GM12878 (cell line): Measurements from ENCODE around the gene CCL4.

Source experiments
- BRCA1 ChIP-seq: IDR thresholded peaks from 2 replicates; pipeline ENCODE4 v1.6.1; 2011; ENCODE audit warnings: low read depth, low read length, improper control_type of control experiment
- CTCF ChIP-seq, 3 experiments: IDR thresholded peaks in 2 of 3; conservative IDR thresholded peaks in 1 of 3; 2 replicates each; pipeline ENCODE4 v1.5.1; 2011; ENCODE audit warnings: low read depth in 3 of 3, low read length in 3 of 3, mild to moderate bottlenecking in 3 of 3, control low read depth in 2 of 3, moderate library complexity in 2 of 3, inconsistent platforms in 1 of 3, mixed read lengths in 1 of 3; ENCODE audit not compliant: control insufficient read depth in 2 of 3, insufficient read depth in 1 of 3; ENCODE audit errors: extremely low read depth in 1 of 3
- EZH2 ChIP-seq: IDR thresholded peaks from 2 replicates; pipeline ENCODE4 v1.6.1; 2012; ENCODE audit warnings: low read depth, mild to moderate bottlenecking, control low read depth, inconsistent platforms, low read length, borderline replicate concordance; ENCODE audit not compliant: control insufficient read depth
- GABPA ChIP-seq: IDR thresholded peaks from 2 replicates; pipeline ENCODE4 v1.6.1; 2014; ENCODE audit warnings: antibody characterized with exemption, low read depth, mild to moderate bottlenecking, inconsistent platforms
- LARP7 ChIP-seq: fragments of 450-650 bp; IDR thresholded peaks from 2 replicates; pipeline ENCODE4 v1.6.1; 2017; ENCODE audit warnings: mild to moderate bottlenecking
- RAD21 ChIP-seq: IDR thresholded peaks from 2 replicates; pipeline ENCODE4 v1.6.1; 2011; ENCODE audit warnings: mild to moderate bottlenecking, low read depth, low read length, moderate library complexity; ENCODE audit not compliant: insufficient read depth
- SUZ12 ChIP-seq: fragments of 200-600 bp; sonication (generic); IDR thresholded peaks from one replicate; pipeline ENCODE4 v1.6.1; 2018; ENCODE audit warnings: antibody characterized with exemption, mild to moderate bottlenecking; ENCODE audit not compliant: unreplicated experiment
- TF ChIP-seq, protein P1 (sequence below): IDR thresholded peaks from 2 replicates; pipeline ENCODE4 v1.6.1; 2012; ENCODE audit warnings: low read depth, low read length, improper control_type of control experiment

DNA sequence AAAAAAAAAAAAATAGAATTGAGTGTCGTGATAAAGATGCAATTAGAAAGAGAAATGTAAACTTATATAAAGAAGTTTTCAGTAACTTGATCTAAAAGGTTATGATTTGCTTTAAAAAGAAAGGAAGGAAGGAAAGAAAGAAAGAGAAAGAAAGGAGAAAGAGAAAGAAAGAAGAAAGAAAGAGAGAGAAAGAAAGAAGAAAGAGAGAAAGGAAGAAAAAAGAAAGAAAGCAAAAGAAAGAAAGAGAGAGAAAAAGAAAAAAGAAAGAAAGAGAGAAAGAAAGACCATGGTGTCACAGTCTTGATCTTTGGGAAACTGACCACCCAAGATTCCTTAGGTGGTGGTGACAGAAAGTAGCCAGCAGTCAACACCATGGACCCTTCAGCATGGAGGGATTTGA is 9.4 kb upstream of the CCL4 start:
- no peak for TF ChIP-seq RAD21
- TF ChIP-seq CTCF (IDR thresholded peaks at IDR 0.05 in 2 of 3, conservative IDR thresholded peaks at IDR 0.05 in 1 of 3; ENCODE audit: control insufficient read depth in 2 of 3, extremely low read depth in 1 of 3, insufficient read depth in 1 of 3, low read depth in 3 of 3, low read length in 3 of 3): no peak
- no peak for TF ChIP-seq BRCA1
- no peak for TF ChIP-seq LARP7
- no peak for TF ChIP-seq EZH2
- TF ChIP-seq, protein P1, sequence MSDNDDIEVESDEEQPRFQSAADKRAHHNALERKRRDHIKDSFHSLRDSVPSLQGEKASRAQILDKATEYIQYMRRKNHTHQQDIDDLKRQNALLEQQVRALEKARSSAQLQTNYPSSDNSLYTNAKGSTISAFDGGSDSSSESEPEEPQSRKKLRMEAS: no peak
- TF ChIP-seq SUZ12: no peak
- TF ChIP-seq GABPA: no peak
